HK-2 (cell line): ENCODE data around the gene MYO5B.
"Not testable (repeated sequence)": the region's sequence is repeated elsewhere in the genome, so short reads cannot be mapped to it uniquely, and the experiment has no call there.

ENCODE experiments used
- DNase-seq: peaks from one replicate; pipeline ENCODE4 v3.0.0-alpha.2; 2018; ENCODE audit not compliant: unreplicated experiment

The MYO5B gene

DNA sequence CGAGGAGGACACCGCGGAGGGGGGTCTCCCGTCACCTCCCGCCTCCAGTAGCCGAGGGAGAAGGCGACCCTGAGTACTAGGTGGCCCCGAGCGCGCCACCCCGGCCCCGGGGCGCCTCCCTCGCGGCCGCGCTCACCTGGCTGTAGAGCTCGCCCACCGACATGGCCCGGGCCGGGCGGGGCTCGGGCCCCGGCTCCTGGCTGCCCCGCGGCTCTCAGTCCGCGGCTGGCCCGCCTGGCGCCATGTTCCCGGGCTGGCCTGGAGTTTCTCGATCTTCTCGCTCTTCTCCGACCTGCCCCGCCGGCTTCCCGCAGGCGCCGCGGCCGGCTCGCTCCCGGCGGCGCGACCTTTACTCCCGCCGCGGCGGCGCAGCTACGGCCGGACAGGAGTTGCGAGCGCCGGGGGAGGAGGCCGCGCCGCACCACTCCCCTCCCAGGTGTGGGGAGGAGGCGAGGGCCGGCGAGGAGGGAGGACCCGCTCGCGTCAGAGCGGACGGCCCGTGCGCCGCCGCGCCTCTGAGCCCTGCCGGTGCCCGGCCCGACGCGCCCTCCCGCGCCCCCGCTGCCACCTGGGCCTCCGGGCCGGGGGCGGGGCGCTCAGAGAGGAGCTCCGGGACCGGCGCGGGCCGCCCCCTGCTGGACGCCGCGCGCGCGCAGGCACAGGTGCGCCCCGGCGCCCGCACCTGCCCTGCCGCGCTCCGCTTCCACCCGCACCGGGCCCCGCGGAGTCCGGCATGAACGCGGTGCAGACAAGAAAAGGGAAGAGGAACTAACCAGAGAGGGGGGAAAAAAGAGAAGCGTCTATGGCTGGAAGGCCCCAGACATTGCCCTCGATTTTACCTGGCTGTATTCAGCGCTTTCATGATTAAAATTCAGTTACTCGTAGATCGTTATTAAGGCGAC, at the start of gene MYO5B:
TSS of gene MYO5B (minus strand) at position 517 of the 902 bp plus-strand sequence. CDS start at position 163, 354 bp downstream.
- DNase-seq: peak; percentile 50

DNA sequence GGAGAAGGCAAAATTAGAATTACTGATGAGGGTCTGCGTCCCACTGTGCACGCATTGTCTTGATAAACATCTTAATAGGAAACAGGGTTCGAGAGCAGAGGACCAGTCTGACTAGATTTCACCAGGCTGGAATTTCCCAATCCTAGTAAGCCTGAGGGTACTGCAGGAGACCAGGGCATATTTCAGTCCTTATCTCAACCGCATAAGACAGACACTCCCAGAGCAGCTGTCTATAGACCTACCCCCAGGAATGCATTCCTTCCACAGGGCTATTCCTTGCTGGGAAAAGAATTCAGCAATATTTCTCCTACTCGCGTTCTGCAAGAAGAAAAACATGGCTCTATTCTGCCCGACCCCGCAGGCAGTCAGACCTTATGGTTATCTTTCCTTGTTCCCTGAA, 46.8 kb upstream of the MYO5B start:
- DNase-seq: not testable (repeated sequence)

DNA sequence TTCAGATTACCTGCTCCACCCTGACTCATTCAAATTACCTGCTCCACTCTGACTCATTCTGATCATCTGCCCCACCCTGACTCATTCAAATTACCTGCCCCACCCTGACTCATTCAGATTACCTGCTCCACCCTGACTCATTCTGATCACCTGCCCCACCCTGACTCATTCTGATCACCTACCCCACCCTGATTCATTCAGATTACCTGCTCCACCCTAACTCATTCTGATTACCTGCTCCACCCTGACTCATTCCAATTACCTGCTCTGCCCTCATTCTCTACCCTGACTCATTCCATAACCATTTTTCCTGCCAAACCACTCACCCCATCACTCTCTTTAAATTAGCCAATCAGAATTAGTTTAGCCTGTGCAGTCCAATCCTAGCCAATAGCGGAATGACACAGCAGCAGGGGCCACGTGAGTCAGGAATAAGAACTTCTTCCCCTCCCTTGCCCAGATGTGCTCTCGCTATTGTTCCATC, 45.2 kb upstream of the MYO5B start:
- no peak for DNase-seq

DNA sequence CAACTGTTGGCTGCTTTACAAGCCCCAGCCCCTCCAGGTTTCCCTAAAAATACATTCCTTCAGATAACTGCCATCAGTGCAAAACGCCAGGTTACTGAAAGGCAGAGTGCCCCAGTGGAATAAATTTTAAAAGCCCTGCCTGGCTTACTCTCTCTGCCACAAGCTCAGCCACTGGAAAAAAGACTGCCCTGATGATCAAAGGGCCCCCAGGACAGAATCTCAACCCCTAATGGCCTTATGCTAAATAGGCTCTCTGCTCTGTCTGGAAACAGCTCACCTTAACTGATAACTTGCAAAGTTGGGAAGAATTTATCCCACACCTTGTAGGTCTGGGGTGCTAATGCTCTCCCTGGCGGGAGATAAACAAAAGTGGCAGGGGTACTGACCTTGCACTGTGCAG, 37.5 kb upstream of the MYO5B start:
- DNase-seq: no peak

DNA sequence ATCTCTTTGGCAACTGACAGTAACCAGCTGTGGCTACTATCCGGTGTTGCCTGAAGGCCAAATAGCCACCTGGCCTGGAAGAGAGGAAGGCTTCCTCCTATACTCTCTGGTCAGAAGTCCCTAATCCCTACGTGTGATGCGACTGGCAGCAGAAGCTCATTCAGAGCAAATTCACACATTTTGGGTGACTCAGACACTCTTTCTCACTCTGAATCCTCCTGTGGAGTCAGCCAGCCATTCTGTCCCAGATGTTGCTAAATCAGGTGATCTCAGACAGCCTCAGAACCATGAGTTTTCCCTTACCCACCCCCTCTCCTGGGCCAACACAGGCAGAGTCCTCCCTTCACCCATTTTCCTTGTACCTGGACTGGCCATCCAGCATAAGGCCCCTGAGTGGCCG, 36.7 kb upstream of the MYO5B start:
- no peak for DNase-seq

DNA sequence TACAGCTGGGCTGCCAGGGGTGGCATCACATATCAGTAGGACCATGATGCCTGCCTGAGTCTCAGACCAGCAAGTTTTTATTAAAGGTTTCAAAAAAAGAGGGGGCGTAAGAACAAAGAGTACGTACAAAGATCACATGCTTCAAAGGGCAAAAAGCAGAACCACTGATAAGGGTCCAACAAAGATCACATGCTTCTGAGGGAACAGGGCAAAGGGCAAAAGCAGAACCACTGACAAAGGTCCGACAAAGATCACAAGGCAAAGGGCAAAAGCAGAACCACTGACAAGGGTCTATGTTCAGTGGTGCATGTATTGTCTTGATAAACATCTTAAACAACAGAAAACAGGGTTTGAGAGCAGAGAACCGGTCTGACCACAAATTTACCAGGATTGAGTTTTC, 25.3 kb upstream of the MYO5B start:
- not testable (repeated sequence) for DNase-seq

DNA sequence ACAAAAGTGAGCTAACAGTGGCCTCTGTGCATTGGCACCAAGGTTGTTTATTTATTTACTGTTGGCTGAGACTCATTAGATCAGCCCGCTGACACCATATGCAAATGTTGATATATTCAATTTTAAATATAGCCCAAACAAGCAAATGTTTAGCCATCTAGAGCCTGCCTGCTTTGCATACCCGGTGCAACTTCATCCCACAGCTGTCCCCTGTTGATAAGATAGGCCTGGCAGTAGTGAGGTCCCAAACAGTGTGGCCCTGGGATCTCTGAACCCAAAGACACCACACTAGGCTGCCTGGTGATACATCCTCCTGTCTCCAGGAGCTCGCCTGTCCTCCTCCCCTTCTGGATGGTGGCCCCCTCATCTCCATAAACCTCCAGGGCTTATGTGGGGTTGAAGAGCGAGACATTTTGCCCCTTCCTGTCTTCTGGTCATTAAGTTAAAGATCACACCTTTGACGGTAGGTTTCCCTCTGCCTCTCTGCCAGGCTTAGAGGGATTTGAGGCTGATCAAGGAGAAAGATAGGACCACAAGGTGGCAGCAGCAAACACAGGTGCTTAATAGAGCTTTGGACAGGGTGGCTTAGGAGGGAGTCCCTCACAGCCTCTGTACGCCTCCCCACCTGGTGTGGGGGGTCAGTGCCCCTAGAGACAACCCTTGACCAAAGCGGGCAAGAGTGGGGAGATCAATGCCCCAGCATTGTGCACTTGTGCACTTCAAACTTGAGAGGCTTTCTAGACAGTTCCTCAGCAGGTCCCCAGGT, 23.7 kb upstream of the MYO5B start:
- DNase-seq: no peak

DNA sequence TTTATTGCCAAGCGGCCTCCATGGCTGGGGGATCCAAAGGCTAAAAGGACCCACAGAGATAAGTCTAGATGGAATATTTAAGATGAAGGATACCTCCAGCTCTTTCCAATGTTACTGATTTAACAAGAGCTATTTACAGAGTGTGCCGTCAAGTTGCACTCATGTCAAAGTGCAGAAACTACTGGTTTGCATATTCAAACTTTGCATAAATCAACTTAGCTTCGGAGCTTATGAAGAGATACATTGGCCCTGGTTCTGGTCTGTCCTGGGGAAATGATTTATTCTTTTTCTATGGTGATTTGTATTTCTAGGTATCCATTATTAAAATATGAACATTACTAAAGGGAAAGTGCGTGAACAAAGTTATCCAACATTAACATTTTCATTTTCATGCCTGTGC, 14.4 kb upstream of the MYO5B start:
- no peak for DNase-seq

DNA sequence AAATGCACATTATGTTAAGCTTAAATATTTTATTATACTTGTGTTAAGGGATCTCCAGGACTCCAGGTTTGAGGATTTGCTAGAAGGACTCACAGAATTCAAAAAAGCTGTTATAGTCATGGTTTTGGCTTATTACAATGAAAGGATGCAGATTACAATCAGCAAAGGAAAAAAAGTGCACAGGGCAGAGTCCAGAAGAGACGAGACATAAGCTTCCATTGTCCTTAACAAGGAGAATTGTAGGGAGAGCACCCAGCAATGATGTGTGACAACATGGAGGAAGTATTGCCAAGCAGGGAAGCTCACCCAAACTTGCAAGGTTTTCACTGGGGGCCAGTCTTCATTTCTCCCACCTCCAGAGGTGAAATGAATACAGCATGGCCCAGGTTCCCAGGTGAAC, 12.8 kb upstream of the MYO5B start:
- DNase-seq: no peak

DNA sequence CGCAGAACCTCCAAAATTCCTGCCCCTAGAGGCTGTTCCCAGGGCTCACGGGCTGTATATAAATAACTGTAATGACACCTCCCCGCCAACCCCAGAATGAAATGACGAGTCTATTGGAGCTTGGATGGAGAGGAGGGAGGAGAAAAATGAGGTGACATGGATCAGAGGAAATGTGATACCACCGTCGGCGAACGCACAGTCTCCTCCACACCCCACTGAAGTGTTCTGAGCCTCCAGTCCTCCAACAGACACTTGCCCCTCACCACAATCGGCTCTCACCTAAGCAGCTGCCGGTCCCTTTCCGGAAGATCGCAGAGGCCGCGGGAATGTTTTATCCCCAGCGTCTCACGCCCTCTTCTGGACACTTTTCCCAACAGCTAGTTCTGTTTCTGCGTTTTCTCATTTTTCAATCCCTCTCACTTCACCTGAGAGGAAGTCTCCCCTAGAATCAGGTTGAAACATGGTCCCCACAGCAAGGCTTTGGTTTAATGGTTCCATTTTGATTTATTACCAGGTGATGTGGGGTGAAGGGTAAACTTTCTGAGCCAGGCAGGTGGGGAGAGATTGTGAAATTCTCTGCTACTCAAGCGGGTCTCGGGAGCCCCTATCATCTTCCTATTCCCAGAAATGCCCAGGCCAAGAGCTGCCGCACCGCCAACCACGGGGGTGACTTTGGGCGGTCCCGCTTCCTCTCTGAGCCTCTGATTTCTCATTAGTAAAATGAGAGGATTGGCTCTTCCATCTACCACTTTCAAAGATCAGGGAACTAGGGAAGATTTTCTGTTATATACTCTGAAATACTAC, 9.1 kb upstream of the MYO5B start:
- DNase-seq: no peak

DNA sequence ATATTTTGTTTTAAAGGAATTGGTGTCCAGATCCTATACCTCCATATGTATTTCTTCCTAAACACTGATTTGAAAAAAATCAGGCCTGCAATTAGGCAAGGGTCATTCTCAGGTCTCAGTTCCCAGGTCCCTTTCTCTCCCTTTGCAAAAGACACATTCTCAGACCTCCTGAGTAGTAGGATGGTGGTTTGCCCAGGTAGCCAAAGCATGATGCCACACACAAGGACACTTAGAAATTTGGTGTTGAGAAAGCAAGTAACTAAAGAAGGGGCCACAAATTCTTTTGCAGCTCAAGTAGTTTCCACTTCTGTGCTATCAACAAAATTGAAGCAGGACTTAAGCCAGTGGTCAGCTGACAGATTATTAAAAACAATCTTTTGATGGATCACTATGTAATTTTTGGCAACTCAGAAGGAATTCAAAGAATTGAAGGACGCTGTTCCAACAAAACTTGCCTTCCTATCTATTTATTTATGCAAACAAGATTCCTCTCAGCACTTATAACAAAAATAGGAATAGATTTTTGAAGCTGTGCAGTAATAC, 6.6 kb upstream of the MYO5B start:
- DNase-seq: no peak

DNA sequence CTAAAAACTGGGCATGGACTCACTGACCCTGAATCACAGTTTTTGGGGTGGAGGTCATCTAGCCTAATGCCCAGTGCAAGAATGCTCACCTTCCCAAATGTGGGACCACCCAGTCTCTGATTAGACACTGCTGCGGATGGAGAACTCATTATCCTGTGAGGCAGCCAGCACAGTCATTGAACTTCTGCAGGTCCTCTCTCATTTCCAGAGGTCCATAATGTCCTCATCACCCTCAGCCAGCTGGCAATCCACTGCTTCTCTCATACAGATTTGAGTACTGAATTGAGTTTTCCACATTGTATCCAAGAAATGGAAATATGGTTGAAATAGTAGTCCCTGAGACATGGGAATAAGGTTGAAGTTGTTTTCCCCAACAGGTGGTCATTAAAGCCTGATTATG, 5.0 kb upstream of the MYO5B start:
- no peak for DNase-seq

DNA sequence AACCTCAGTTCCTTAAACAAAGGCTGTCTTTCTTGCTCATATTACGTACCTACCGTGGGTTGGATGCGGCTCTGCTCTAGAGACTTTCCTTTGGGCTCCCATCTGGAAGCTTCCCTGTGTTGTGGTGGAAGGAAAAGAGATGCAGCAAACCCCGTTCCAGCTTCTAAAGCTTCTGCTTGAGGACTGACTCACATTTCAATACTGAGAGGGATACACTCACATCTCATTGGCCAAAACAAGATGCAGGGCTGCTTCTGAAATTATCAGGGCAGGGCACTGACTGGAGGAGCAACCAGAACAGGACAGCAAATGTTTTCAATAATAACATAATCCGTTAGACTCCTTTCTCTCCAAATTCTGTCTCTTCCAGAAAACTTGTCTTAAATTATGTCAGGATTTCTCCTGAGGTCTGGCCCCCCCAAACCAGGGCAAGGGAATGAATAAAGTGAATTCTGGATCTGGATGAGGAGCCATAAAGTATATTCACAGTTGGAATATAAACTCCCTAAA, 4.5 kb upstream of the MYO5B start:
- DNase-seq: no peak

DNA sequence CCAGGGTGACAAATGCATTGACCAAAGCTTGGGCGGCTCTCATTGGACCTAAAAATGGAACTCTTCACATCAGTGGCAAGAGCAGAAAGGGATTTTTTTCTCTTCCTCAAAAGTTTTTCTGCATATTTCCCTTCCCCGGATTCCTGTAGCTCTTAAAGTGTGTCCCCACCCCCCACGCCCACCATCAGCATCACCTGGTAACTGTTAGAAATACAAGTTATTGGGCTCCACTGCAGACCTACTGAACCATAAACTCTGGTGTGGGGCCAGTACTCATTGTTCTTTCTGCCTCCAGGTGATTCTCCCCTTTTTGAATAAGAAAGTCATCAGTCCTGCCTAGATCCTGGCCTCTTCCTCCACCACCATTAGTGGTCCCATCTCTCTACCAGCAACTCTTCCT, 1.3 kb upstream of the MYO5B start:
- no peak for DNase-seq

DNA sequence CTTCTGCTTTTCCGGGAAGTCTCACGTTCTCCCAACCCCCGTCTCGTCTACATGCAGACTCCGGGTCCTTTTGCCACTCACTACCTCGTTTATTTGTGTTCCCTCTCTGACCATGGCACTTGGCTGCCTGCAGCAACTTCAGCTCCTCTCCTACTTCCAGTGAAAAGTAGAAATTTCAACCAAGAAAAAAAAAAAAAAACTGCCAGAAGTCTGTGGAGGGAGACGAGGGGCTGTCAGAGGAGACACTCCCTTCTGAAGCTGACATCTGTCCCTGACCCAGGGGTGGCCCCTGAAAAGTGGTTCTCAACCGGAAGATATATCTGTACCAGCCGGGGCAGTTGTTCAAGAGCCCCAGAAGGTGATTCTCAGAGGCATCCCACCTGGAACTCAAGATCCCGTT, 742 bp upstream of the MYO5B start:
- no peak for DNase-seq

DNA sequence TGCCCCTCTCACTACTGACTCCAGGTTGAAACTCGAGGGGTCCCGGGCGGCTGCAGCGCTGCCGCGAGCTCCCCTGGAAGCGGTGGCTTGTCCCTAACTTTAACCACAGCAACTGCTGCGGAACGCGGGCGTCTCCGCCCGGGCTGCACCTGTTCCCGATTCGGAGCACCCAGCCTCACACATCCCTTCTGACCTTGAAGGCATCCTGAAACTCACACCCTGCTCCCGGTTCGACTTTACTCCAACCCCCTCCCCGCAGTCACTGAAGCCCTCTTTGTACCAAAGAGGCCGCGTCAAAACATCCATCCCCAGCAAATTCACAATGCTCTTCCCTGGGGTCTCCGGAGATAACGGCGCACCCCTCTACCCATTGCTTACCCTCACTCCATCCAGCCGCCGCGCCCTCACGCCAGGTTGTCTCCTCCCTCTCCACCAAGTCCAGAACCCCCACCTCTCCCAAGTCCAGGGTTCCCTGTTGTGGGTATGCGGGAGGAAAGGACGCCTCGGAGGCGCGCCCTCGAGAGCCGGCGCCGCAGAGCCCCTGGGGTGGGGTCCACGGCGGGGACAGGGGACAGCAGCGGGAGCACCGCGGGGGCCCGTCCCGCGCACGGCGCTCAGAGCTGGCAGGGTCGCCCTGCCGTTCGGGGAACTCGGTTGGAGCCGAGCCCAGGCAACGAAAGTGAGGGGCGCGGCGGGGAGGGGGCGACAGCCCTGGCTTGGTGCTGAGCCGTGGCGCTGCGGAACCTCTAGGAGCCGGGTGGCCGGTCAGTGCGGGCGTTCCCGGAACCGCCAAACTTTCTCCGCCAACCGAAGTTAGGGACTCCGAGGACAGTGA, 934 bp downstream of the MYO5B start:
- DNase-seq: no peak

DNA sequence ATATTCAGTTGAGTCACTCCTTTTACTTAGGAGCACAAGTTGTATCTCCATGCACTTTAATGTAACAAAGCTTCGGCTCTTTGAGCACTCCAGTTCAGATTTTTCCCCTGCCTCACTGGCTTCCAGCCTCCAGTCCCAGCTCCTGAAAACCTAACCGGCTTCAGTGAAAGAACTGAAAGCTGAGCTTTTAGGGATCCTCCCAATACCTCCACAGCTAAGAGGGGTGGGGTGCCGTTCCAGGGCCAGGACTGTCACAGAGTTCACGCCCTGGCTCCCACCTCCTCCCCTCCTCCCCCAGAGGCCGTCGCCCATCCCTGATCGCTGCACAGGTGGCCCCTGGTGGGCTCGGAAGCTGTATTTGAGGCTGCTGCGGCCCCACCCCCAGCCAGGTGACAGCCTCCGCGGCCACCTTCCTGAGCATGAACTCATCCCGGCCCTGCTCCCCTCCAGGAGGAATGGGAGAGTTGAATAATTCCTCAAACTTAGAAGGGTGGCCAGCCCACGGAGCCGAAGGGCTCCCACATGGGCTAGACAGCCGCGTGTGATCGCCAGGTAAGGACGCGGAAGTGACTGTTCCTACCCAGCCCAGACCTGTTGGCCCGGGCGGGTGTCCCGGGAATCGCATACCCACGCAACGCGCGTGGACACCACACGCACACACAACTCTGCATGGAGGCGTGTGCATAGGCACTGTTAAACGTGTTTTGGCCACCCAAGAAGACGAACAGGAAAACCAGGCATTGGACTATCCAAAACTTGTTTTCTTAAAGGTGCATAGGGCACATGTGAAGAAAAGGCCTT, 1.8 kb downstream of the MYO5B start:
- no peak for DNase-seq

DNA sequence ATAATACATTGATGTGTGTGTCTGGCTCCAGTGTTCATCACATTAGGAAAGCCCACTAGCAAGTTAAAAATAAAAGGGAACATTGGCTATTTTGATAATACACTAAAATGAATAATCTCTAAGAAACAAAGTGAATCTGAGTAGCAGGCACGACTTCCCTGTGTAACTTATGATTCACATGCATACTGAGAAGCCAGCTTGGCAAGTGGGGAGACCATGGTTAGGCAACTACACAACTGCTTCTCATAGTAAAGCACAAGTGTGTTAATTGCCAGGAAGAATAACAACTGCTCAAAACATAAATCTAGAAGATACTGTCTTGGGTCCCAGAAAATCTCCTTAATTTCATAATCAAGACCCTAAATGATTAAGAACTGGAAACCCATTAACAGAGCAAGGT, 4.0 kb downstream of the MYO5B start:
- DNase-seq: no peak

DNA sequence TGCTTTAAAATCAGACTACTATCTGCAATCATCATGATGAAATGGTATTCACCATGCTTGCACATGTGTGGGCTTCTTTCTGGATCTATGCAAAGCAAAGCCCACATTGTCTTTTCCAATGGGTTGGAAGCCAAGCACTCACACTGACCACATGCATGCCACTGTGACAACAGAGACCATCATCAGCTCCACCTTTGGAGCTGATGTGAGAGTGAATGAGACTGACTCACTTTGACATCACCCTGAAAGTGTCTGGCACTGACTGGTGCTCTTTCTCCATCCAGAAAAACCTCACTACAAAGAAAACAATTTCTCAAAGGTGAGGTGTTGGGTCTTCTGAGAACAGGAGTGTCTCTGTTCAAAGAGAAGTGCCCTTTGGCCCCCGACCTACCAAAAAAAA, 4.7 kb downstream of the MYO5B start:
- DNase-seq: peak; percentile 11

DNA sequence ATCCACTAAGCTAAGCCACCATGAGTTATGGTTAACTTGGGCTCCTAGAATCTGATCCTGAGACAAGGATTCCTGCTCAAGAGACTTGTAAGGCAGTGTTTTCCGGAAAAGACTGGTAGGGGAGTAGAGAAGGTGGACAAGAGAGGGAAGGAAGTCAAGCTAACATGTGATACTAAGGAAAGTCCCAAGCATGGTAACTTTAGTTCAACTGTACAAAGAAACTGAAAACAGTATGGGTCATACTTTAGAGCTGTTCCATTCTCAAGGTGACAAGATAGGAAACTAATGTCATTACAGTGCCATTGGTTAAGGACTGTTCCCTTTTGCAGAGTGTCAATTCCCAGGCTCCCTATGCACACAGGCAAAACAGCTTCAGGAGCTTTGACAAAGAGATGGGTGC, 5.8 kb downstream of the MYO5B start:
- DNase-seq: no peak
